Measurements from ENCODE around the gene NAV3. TPM values are rescaled to one million over a fixed set of nuclear protein-coding genes. Genes with fewer than 3 reads are reported as not detected.
"Not testable (repeated sequence)": the region's sequence is repeated elsewhere in the genome, so short reads cannot be mapped to it uniquely, and the experiment has no call there.

The NAV3 gene
- total and polyA plus RNA-seq, 12 donors = 5.0 to 53.4 (median 25.9) TPM

DNA sequence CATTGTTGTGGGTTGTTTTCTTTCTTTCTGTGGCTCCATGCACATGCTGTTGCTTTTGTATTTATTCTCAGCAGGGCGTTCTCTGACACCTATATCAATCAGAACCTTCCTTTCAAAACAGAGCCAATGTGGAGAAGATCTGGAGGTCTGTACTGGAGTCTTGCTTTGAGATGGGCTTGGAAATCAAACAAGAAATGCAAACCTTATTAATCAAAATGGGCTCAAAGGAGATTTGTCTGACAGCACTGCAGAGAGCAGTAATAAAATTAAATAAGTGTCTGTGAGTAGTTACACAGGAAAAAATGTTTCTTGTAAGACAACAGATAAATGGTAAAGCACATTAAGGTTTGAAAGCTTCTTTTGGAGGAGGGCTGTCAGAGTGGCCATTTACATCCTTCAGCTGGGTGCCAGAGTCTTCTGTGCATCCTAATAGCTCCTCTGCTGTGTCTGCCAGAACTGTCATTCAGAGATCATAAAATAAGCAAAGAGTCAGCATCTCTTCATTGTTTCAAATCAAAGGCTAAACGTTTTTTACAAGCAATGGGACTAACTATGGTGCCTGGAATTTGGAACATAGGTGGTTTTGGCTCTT, 414.3 kb downstream of the NAV3 start:
- no peak overlapping the region for H3K4me3 ChIP-seq
- TF ChIP-seq CTCF (IDR thresholded peaks at IDR 0.05) = no peak
- TF ChIP-seq POLR2A (IDR thresholded peaks at IDR 0.05) = no peak
- H3K27me3 ChIP-seq = no peaks in the 10 kb centered on the region
- WGBS, 4 donors = 39 to 50% (median 45%) methylated on average over 2 of the region's 2 CpGs
- no peaks in the 10 kb centered on the region for H3K36me3 ChIP-seq (replicated peaks in 1 of 2)
- no peak for DNase-seq
- H3K4me1 ChIP-seq (replicated peaks in 1 of 2) = no peaks in the 10 kb centered on the region
- intact Hi-C loops (cut with DNase I) = no loop called here
- H3K9me3 ChIP-seq (replicated peaks in 1 of 3) = no peaks in the 10 kb centered on the region
- no peak overlapping the region for H3K27ac ChIP-seq

- no peak for DNase-seq
- WGBS, 4 donors = 56 to 74% (median 61%) methylated on average over 1 of the region's 1 CpG
These were observed 417.6 kb downstream of the NAV3 start for GRCh38 chr12:78248321-78248720.

GRCh38 chr12:78249578-78249977, 418.9 kb downstream of the NAV3 start:
- TF ChIP-seq CTCF (IDR thresholded peaks at IDR 0.05) (no peak), POLR2A (IDR thresholded peaks at IDR 0.05) (no peak)
- Histone ChIP-seq H3K27me3 (no peaks in the 10 kb centered on the region), H3K4me1 (replicated peaks in 1 of 2) (no peaks in the 10 kb centered on the region), H3K9me3 (replicated peaks in 1 of 3) (no peaks in the 10 kb centered on the region), H3K36me3 (replicated peaks in 1 of 2) (no peaks in the 10 kb centered on the region), H3K27ac (no peak overlapping the region), H3K4me3 (no peak overlapping the region)
- intact Hi-C loops (cut with DNase I) = no loop called here
- no peak for DNase-seq
- 67 to 78% (median 73%) methylated on average over 3 of the region's 3 CpGs for WGBS, 4 donors

More at GRCh38 chr12:78248321-78248720, 417.6 kb downstream of the NAV3 start:
- no peak overlapping the region for H3K27ac ChIP-seq
- no peaks in the 10 kb centered on the region for H3K4me1 ChIP-seq (replicated peaks in 1 of 2)
- H3K36me3 ChIP-seq (replicated peaks in 1 of 2) = no peaks in the 10 kb centered on the region
- no peaks in the 10 kb centered on the region for H3K9me3 ChIP-seq (replicated peaks in 1 of 3)
- no peaks in the 10 kb centered on the region for H3K27me3 ChIP-seq
- H3K4me3 ChIP-seq = no peak overlapping the region
- TF ChIP-seq POLR2A (IDR thresholded peaks at IDR 0.05) = no peak
- TF ChIP-seq CTCF (IDR thresholded peaks at IDR 0.05) = no peak
- intact Hi-C loops (cut with DNase I) = no loop called here

GRCh38 chr12:78257662-78258061, 427.0 kb downstream of the NAV3 start:
- WGBS, 4 donors = 85 to 92% (median 88%) methylated on average over 5 to 7 of the region's 7 CpGs

GRCh38 chr12:78260976-78261375, 430.3 kb downstream of the NAV3 start:
- intact Hi-C loops (cut with DNase I) = no loop called here
- Histone ChIP-seq H3K36me3 (replicated peaks in 1 of 2) (no peaks in the 10 kb centered on the region), H3K27ac (no peak overlapping the region), H3K9me3 (replicated peaks in 1 of 3) (no peaks in the 10 kb centered on the region), H3K27me3 (no peaks in the 10 kb centered on the region), H3K4me3 (no peak overlapping the region), H3K4me1 (replicated peaks in 1 of 2) (no peaks in the 10 kb centered on the region)
- WGBS, 4 donors = 92 to 97% (median 97%) methylated on average over 7 of the region's 7 CpGs
- TF ChIP-seq POLR2A (IDR thresholded peaks at IDR 0.05) = no peak
- no peak for DNase-seq

More at GRCh38 chr12:78257662-78258061, 427.0 kb downstream of the NAV3 start:
- DNase-seq; H3K4me1 ChIP-seq (replicated peaks in 1 of 2); H3K9me3 ChIP-seq (replicated peaks in 1 of 3); intact Hi-C loops (cut with DNase I); H3K27ac ChIP-seq; H3K36me3 ChIP-seq (replicated peaks in 1 of 2); H3K27me3 ChIP-seq; H3K4me3 ChIP-seq: not testable (repeated sequence)
